Measurements from ENCODE around the gene MPC1. TPM values are rescaled to one million over a fixed set of nuclear protein-coding genes. Genes with fewer than 3 reads are reported as not detected.
"Not testable (repeated sequence)": the region's sequence is repeated elsewhere in the genome, so short reads cannot be mapped to it uniquely, and the experiment has no call there.

Gene MPC1
- total RNA-seq, 2 donors from 2014 or later: 11.5 to 30.4 TPM

- no peaks in the 10 kb centered on the region for H3K4me1 Mint-ChIP-seq (ENCODE audit: low read depth in 2 of 2)
- H3K9me3 Mint-ChIP-seq: no peaks in the 10 kb centered on the region
- DNase-seq (ENCODE audit: low spot score): no peak
- peaks cover 10% of the 10 kb centered on the region for H3K36me3 Mint-ChIP-seq
- H3K4me3 Mint-ChIP-seq: no peak overlapping the region
- no peak overlapping the region for H3K27ac Mint-ChIP-seq
- H3K27me3 Mint-ChIP-seq: peaks cover 10 to 25% of the 10 kb centered on the region in 2 donors
- no peak for ATAC-seq
Measured at GRCh38 chr6:166360243-166361076, 22.3 kb downstream of the MPC1 start.

- no peak for DNase-seq (ENCODE audit: low spot score)
- peaks cover 9% of the 10 kb centered on the region for H3K36me3 Mint-ChIP-seq
- no peak overlapping the region for H3K4me3 Mint-ChIP-seq
Measured at GRCh38 chr6:166355552-166355951, 27.2 kb downstream of the MPC1 start.

GRCh38 chr6:166354965-166355364, 27.8 kb downstream of the MPC1 start:
- Mint-ChIP-seq H3K4me3 (no peak overlapping the region), H3K9me3 (no peaks in the 10 kb centered on the region), H3K27ac (no peak overlapping the region), H3K4me1 (ENCODE audit: low read depth in 2 of 2) (peaks cover 0 to 9% of the 10 kb centered on the region in 2 donors), H3K36me3 (peaks cover 9% of the 10 kb centered on the region), H3K27me3 (peaks cover 28 to 39% of the 10 kb centered on the region in 2 donors)
- no peak for DNase-seq (ENCODE audit: low spot score)
- ATAC-seq: no peak

More at GRCh38 chr6:166355552-166355951, 27.2 kb downstream of the MPC1 start:
- ATAC-seq: no peak
- H3K27me3 Mint-ChIP-seq: peaks cover 25 to 42% of the 10 kb centered on the region in 2 donors
- peaks cover 0 to 9% of the 10 kb centered on the region in 2 donors for H3K4me1 Mint-ChIP-seq (ENCODE audit: low read depth in 2 of 2)
- H3K9me3 Mint-ChIP-seq: no peaks in the 10 kb centered on the region
- H3K27ac Mint-ChIP-seq: no peak overlapping the region

GRCh38 chr6:166354143-166354542, 28.6 kb downstream of the MPC1 start:
- Mint-ChIP-seq H3K27me3 (peaks cover 29 to 31% of the 10 kb centered on the region in 2 donors), H3K36me3 (peaks cover 4% of the 10 kb centered on the region), H3K9me3 (peaks cover 3% of the 10 kb centered on the region), H3K27ac (peak overlapping the region in 1 of 2 donors; percentile 17), H3K4me1 (ENCODE audit: low read depth in 2 of 2) (peaks cover 0 to 9% of the 10 kb centered on the region in 2 donors), H3K4me3 (no peak overlapping the region)
- DNase-seq (ENCODE audit: low spot score) (no peak), ATAC-seq (no peak)

- no peak for ATAC-seq
Measured at GRCh38 chr6:166353507-166353906, 29.2 kb downstream of the MPC1 start.

GRCh38 chr6:166352923-166353322, 29.8 kb downstream of the MPC1 start:
- Mint-ChIP-seq H3K27me3 (peaks cover 19 to 24% of the 10 kb centered on the region in 2 donors), H3K9me3 (peaks cover 3% of the 10 kb centered on the region), H3K4me3 (no peak overlapping the region), H3K36me3 (peaks cover 4% of the 10 kb centered on the region), H3K27ac (no peak overlapping the region), H3K4me1 (ENCODE audit: low read depth in 2 of 2) (peaks cover 0 to 9% of the 10 kb centered on the region in 2 donors)
- ATAC-seq (no peak), DNase-seq (ENCODE audit: low spot score) (no peak)

More at GRCh38 chr6:166353507-166353906, 29.2 kb downstream of the MPC1 start:
- peaks cover 4% of the 10 kb centered on the region for H3K36me3 Mint-ChIP-seq
- H3K27ac Mint-ChIP-seq: peak overlapping the region in 1 of 2 donors; percentile 17
- no peak overlapping the region for H3K4me3 Mint-ChIP-seq
- peaks cover 3% of the 10 kb centered on the region for H3K9me3 Mint-ChIP-seq
- peaks cover 25 to 28% of the 10 kb centered on the region in 2 donors for H3K27me3 Mint-ChIP-seq
- H3K4me1 Mint-ChIP-seq (ENCODE audit: low read depth in 2 of 2): peaks cover 0 to 9% of the 10 kb centered on the region in 2 donors
- no peak for DNase-seq (ENCODE audit: low spot score)

GRCh38 chr6:166351715-166352285, 30.9 kb downstream of the MPC1 start:
- Mint-ChIP-seq H3K4me3 (no peak overlapping the region), H3K9me3 (peaks cover 3% of the 10 kb centered on the region), H3K4me1 (ENCODE audit: low read depth in 2 of 2) (peaks cover 0 to 9% of the 10 kb centered on the region in 2 donors), H3K36me3 (peaks cover 4% of the 10 kb centered on the region), H3K27me3 (peaks cover 17 to 26% of the 10 kb centered on the region in 2 donors), H3K27ac (peak overlapping the region in 1 of 2 donors; percentile 23)
- no peak for DNase-seq (ENCODE audit: low spot score)
- no peak for ATAC-seq

- DNase-seq (ENCODE audit: low spot score): no peak
- H3K27me3 Mint-ChIP-seq: peaks cover 10 to 17% of the 10 kb centered on the region in 2 donors
- no peak overlapping the region for H3K4me3 Mint-ChIP-seq
- no peak for ATAC-seq
- H3K36me3 Mint-ChIP-seq: peaks cover 4% of the 10 kb centered on the region
- H3K27ac Mint-ChIP-seq: no peak overlapping the region
- H3K9me3 Mint-ChIP-seq: peaks cover 3% of the 10 kb centered on the region
- H3K4me1 Mint-ChIP-seq (ENCODE audit: low read depth in 2 of 2): peaks cover 3 to 6% of the 10 kb centered on the region in 2 donors
Measured at GRCh38 chr6:166348305-166348949, 34.3 kb downstream of the MPC1 start.

GRCh38 chr6:166346965-166347364, 35.8 kb downstream of the MPC1 start:
- peaks cover 4% of the 10 kb centered on the region for H3K36me3 Mint-ChIP-seq
- H3K4me3 Mint-ChIP-seq: no peak overlapping the region
- ATAC-seq: no peak
- no peak for DNase-seq (ENCODE audit: low spot score)
- peaks cover 3% of the 10 kb centered on the region for H3K9me3 Mint-ChIP-seq
- H3K27me3 Mint-ChIP-seq: peaks cover 7 to 14% of the 10 kb centered on the region in 2 donors
- H3K4me1 Mint-ChIP-seq (ENCODE audit: low read depth in 2 of 2): peaks cover 6% of the 10 kb centered on the region in 2 donors
- H3K27ac Mint-ChIP-seq: no peak overlapping the region

GRCh38 chr6:166346449-166346848, 36.3 kb downstream of the MPC1 start:
- Mint-ChIP-seq H3K27me3 (peaks cover 1 to 11% of the 10 kb centered on the region in 2 donors), H3K9me3 (peaks cover 3% of the 10 kb centered on the region), H3K36me3 (no peaks in the 10 kb centered on the region), H3K4me3 (no peak overlapping the region), H3K4me1 (ENCODE audit: low read depth in 2 of 2) (peaks cover 3 to 11% of the 10 kb centered on the region in 2 donors), H3K27ac (no peak overlapping the region)
- DNase-seq (ENCODE audit: low spot score) (no peak), ATAC-seq (no peak)

GRCh38 chr6:166345672-166346071, 37.1 kb downstream of the MPC1 start:
- peaks cover 5 to 13% of the 10 kb centered on the region in 2 donors for H3K4me1 Mint-ChIP-seq (ENCODE audit: low read depth in 2 of 2)
- not testable (repeated sequence) for H3K36me3 Mint-ChIP-seq; H3K9me3 Mint-ChIP-seq; DNase-seq (ENCODE audit: low spot score); H3K4me3 Mint-ChIP-seq; H3K27ac Mint-ChIP-seq; H3K27me3 Mint-ChIP-seq; ATAC-seq

GRCh38 chr6:166344921-166345320, 37.8 kb downstream of the MPC1 start:
- DNase-seq (ENCODE audit: low spot score); H3K27ac Mint-ChIP-seq; H3K36me3 Mint-ChIP-seq; ATAC-seq; H3K4me3 Mint-ChIP-seq; H3K9me3 Mint-ChIP-seq; H3K27me3 Mint-ChIP-seq: not testable (repeated sequence)
- peaks cover 5 to 13% of the 10 kb centered on the region in 2 donors for H3K4me1 Mint-ChIP-seq (ENCODE audit: low read depth in 2 of 2)

- DNase-seq (ENCODE audit: low spot score) (no peak), ATAC-seq (no peak)
- Mint-ChIP-seq H3K27ac (no peak overlapping the region), H3K27me3 (peaks cover 0 to 3% of the 10 kb centered on the region in 2 donors), H3K36me3 (no peaks in the 10 kb centered on the region), H3K4me1 (ENCODE audit: low read depth in 2 of 2) (peaks cover 5 to 13% of the 10 kb centered on the region in 2 donors), H3K9me3 (no peaks in the 10 kb centered on the region), H3K4me3 (no peak overlapping the region)
Measured at GRCh38 chr6:166344240-166344639, 38.5 kb downstream of the MPC1 start.

- Mint-ChIP-seq H3K27ac (peak overlapping the region; percentile 36 to 61), H3K27me3 (peaks cover 0 to 3% of the 10 kb centered on the region in 2 donors), H3K4me3 (peak overlapping the region; percentile 87), H3K4me1 (ENCODE audit: low read depth in 2 of 2) (peaks cover 5 to 13% of the 10 kb centered on the region in 2 donors), H3K36me3 (no peaks in the 10 kb centered on the region), H3K9me3 (no peaks in the 10 kb centered on the region)
- ATAC-seq: no peak
- no peak for DNase-seq (ENCODE audit: low spot score)
Measured at GRCh38 chr6:166343150-166343487, 39.6 kb downstream of the MPC1 start.

All from natural killer cell treated with Interleukin-12 subunit alpha and Interleukin-12 subunit beta and Interleukin-15 and Interleukin-18, amount 100 ng/mL, for 72 hours (primary cell).